HG03439 (cell line): ENCODE measurements around the gene CORO2B.

Experiments
- ATAC-seq: cut with Tn5 transposase; IDR thresholded peaks from one replicate; pipeline ENCODE4 v1.9.1; 2021; ENCODE audit warnings: mild to moderate bottlenecking, moderate library complexity; ENCODE audit not compliant: unreplicated experiment

CORO2B gene

DNA sequence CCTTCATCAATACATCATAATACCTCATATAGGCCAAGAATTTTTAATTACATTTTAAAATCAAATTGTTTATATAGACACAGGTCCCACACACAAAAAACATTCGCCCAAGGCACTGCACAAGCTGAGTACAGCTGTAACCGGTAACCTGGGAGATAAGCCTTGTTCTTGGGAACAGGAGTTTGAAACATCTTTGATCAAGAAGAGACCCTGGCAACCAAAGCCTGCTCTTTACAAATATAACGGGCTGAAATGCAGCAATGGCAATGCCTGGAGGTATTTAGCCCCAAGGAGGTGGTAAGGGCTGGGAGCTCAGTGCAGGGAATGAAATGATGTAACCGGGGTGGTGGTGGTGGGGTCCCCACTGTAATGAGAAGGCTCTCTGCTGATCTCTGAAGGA lies 7.2 kb upstream of the CORO2B start:
- no peak for ATAC-seq

DNA sequence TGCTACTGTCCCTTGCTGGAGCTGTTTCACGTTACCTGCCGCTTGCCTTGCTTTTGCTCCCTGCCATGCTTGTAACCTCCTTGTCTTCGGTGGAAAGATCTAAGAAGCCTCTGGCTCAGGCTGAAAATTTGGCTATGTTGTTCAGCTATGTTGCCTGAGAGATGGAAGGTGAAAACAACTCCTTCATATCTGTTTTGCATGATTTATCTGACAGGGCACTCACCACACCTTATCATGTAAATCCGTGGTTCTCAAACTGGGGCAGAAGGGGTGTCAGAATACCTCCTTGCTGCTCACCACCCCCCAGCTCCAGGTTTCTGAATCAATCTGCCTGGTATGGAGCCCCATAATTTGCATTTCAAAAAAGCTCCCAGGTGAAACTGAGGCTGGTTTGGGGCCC lies 6.5 kb upstream of the CORO2B start:
- no peak for ATAC-seq

- no peak for ATAC-seq
Measured at GRCh38 chr15:68572921-68573320, 5.9 kb upstream of the CORO2B start.

DNA sequence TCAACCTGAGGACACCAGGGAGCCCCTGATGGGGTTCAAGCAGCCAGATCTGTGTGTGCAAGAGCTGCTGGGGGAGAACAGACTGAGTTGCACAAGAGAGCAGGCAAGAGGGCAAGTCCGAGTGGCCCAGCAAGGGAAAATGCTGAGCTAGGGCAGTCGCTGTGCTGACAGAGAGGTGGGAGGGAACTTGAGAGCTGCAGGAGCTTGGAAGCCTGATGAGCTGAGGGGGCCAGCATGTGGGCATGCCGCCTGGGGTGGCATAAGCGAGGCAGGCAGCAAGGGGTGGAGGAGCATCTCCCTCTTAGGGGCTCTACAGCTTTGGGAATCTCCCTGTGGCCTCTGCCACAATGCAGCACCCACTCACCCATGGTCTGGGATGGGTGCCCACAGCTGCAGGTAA lies 4.7 kb upstream of the CORO2B start:
- ATAC-seq, result no peak

DNA sequence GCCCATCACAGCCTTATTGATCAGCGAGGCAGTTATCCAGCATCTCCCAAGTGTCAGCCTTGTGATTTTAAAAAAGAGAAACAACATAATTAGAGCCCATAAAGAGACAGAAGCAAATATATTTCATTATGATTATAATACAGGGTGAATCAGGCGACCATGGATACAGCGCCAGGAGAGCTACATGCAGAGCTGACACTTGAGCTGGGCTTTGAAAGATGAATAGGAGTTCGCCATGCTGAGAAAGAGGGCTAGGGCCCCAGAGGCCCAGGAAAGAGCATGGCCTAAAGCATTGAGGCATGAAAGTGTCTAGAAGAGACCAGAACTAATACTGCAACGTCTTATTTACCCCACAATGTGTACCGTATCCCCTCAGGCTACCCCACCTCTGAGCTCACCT lies 4.2 kb upstream of the CORO2B start:
- ATAC-seq, result no peak

DNA sequence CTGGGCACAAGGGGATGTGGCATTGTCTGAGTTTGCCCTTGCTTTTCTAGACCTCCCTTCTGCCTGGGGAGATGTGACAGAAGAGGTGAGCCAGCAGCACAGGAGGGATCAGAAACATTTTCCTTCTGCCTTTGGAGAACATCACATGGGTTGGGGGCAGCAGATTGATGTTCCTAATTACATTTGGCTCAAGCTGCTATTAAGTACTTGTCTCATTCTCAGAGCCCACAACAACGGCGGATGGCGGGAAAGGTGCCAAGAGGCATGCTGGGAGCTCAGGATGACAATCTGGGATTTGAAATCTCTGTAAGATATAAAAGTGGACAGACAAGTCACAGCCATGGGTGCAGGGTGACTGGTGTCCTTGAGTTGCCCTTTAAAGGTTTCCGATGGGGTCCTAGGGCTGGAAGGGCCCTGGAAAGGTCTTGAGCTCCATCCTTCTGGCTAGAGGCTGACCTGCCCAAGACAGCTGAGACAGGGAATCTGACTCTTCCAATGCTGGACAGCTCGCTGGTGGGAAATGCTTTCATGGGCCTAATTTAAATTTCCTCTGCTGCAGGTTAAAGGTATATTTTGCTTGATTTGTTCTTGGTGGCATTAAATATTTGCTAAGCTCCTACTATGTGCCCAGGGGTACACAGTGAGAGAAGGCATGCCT lies 2.4 kb upstream of the CORO2B start:
- no peak for ATAC-seq

- no peak for ATAC-seq
Measured at GRCh38 chr15:68578175-68578979, 416 bp upstream of the CORO2B start.

DNA sequence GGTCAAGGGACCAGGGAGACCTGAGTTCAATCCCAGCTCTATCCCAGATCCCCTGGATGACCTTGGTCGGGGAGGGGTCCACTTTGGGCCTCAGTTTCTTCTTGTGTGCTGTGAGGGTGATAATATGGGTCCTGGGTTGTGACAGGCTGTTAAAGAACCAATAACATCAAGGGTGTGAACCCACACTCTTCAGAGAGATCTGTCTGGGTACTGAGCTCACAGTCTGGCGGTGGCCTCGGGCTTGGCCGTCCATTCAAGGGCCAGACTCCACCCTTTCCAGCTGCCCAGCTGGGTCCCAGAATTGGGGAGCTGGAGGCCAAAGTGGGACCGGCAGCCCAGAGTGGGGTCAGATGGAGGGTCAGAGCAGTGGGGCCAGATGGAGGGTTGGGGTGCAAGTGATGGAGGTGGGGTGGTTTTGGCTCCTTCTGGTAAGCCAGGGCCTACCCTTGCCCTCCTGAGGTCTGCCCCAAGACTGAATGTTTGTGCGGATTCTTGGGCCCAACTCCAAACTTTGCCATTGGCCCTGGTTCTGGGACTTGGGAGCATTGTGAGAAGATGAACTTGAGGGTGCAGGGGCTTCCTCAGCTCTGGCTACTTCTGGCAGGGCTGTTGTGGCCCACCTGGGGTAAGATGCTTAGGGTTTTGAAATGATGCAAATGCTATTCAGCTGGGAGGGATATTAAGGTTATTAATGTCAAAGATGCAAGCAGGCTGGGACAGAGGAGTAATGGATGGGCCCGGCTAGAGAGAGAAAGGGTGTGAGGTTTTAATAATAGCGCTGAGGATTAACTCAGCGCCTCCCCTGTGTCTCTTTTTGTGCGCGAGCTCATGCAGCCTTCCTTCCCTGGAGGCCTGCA lies 1.5 kb downstream of the CORO2B start:
- ATAC-seq, result no peak

- ATAC-seq, result no peak
Measured at GRCh38 chr15:68580883-68581155, 2.0 kb downstream of the CORO2B start.

- no peak for ATAC-seq
Measured at GRCh38 chr15:68581725-68582124, 2.9 kb downstream of the CORO2B start.

DNA sequence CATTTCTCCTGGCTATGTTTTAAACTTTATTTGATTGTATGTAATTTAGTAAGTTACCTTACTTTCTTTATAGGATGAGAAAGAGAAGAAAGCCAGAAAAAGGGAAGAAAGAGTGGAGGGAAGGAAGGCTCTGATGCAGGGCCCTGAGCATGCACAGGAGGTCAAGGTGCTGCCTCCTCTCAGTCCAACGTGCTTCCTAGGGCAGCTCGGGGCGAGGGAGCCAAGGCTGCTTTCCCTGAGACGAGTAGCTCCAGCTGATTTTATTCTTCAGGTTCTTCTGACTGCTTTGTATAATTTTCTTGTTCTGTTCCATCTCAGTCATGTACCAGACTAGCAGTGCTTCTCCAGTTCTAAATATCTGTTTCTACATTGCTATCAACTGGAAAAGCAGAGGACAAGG lies 3.4 kb downstream of the CORO2B start:
- no peak for ATAC-seq

- no peak for ATAC-seq
Measured at GRCh38 chr15:68582864-68583263, 4.1 kb downstream of the CORO2B start.

DNA sequence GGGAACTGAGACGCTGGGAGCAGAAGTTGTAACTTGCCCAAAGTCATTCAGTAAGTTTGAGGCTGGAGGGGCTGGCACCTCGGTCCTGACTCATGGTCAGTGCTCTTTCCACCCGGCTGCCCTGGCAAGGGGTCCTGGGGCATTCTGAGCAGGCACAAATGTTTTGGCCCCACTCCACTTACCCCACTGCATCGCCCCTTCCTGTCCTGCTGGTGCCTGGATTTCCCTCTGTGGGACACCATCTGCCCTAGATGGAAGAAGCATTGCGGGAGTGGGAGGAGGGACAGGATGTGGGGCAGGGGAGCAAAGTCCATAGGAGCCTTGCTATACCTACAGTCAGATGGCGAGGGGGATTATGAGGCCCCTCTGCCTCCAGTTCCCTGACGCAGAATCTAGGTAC lies 4.5 kb downstream of the CORO2B start:
- no peak for ATAC-seq

DNA sequence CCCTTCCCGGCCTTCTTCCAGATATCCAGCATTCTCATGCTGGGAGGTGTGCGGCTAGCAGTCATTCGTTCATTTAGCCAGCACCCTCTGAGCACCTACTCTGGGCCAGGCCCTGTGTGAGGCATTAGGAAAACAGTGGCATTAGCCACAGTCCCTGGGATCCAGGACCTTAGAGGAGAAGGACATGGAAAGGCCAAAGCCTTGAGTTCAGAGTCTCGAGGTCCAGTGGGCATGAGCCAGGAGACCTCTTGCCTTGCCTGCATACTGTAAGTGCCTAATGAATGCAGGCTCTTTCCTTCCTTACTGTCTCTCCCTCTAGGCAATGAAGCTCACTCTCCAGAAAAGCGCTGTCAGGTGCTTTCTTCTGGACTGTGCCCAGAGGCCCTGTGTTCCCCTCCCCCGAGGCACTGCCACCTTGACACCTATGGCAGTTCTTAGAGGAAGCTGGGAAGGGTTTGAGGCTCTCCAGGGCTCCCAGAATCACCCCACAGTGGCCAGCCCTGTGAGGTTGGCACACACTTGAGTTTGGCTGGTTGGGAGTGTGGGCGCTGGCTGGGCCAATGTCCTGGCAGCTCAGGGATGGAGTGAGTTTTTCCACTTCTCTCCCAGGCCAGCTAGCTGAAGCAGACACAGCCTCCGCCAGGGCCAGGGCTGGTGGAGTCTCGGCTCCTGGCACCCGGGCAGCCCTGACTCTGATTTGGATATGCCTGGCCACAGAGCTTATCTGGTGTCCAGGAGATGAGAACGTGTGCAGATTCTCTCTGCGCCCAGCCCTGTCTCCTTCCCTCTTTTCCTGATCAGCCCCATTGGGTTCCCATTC lies 5.4 kb downstream of the CORO2B start:
- ATAC-seq, result no peak

DNA sequence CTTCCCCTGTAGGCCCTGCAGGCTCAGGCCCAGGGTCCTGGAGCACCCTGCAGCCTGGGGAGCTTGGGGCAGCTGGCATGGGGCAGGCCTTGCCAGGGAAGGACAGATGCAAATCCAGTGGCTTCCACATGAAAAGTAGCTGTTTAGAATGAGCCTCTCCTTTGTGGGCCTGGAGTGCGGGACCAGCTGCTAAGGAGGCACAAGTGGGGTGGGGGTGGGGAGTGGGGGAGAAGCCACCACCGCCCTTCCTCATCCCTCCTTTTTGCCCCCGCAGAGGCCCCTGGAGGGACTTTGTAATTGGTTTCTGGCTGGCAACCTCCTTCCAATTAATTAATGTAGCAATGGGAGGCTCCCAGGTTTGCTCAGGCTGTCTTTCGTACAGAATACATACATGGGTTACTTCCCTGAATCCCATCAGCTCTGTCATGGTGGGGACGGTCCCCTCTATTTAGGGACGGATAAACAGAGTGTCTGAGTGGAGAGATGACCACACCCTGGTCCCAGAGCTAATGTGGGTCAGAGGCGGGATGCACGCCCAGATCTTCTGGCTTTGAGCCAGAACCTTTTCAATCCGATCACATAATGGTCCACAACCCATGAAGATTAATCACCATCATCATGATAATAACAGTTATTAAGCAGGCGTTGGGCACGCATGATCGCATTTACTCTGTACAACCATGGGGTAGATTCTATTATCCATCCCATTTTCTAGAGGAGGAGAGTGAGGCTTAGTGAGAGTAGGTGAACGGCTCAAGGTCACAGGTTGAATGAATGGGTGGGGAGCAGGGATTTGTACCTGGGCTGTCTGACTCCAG lies 6.2 kb downstream of the CORO2B start:
- no peak for ATAC-seq

DNA sequence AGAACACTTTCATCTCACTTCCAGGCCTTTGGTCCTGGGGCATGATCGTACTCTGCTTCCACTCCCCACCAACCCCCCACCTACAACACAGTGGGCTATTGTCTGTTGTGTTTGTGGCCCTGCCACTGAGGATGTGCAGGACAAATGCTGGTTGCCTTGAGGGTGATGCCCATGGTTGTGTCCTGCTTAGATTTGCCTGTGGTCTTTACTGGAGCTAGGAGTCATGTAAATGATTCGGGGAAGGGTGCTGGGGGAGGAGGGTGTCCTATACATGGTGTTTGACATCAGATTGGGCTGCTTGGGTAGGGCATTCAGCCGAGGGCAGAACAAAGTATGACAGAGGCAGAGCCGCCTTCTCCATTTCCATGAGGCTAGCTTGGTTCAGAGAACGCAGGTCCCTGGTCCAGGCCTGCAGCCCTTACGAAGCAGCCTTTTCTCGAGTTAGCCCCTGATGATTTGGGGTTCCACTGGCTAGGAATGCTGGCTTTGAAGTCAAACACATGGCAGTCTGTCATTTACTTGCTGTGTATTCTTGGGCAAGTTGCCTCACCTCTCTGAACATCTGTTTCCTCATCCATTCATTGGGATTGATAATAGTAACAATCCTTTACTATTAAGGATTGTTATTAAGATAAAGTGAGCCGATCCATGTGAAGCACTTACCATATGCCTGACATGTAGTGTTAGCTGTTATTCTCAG lies 6.9 kb downstream of the CORO2B start:
- no peak for ATAC-seq

- ATAC-seq, result no peak
Measured at GRCh38 chr15:68586274-68586961, 7.6 kb downstream of the CORO2B start.

DNA sequence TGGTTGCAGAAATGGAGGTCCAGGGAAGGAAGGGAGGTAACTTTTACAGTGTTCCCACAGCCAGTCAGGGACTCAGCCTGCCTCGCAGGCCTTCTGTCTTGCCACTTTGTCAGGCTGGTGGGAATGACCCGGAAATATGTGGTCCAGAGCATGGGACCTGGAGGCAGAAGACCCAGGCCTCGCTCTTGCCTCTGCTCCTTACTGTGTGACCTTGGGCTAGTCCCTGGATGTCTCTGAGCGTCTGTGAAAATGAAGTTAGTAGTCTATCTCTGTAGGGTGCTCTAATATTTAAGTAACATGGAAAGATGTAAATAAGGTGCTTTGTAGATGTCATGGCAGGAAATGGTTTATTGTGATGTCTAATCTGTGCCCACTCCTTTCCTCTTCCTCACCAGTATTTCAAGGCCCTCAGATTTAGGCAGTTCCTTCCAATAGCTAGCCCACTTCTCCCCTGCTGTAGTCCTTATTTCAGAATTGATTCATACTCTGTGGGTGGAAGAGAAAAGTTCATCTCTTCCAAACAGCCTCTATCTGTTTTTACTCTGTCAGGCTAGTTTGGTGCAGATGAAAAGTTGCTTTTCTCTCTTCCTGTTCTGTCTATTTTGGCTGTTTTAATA lies 9.1 kb downstream of the CORO2B start:
- ATAC-seq, result no peak

DNA sequence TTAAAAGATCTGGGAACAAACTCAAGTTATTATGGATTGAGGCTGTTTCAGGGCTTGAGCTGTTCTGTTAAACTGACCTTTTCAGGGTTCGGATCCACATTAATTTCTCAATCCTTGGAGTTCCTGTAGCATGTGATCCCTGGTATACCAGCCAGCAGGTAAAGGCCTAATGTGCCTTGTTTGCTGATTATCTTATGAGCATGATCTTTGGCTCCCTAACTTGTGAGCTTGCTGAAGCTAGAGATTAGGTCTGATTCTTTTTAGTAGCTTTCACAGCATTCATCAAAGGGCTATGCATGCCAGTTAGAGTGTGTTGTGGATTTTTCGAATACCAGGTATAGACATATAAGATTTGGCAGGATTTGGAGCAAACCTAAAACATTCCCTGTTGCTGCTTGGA lies 10.3 kb downstream of the CORO2B start:
- ATAC-seq, result no peak
